ENCODE measurements around the gene KPNB1. TPM values are rescaled to one million over a fixed set of nuclear protein-coding genes. Genes with fewer than 3 reads are reported as not detected.

Gene KPNB1
- total RNA-seq, 1 experiment from 2014 or later = 742 TPM

GRCh38 chr17:47697906-47698711, 48.4 kb downstream of the KPNB1 start:
- Histone ChIP-seq H2AK5ac (ENCODE audit: insufficient read length, low read length) (no peak overlapping the region), H2AFZ (ENCODE audit: low read length) (no peak overlapping the region)

More at GRCh38 chr17:47697906-47698711, 48.4 kb downstream of the KPNB1 start:
- no peak for DNase-seq
- peaks cover 2% of the 10 kb centered on the region; the same call in 1 of the 2 replicates for H3K27me3 Mint-ChIP-seq (ENCODE audit: low read depth)
- H4K20me1 ChIP-seq (ENCODE audit: control insufficient read depth, insufficient read depth, insufficient read length) = no peaks in the 10 kb centered on the region
- no peak overlapping the region for H4K5ac ChIP-seq (ENCODE audit: insufficient read length, low read depth, low read length)
- H3K4ac ChIP-seq (ENCODE audit: low read depth, low read length) = no peak overlapping the region
- H3K79me2 ChIP-seq (ENCODE audit: insufficient read depth, low read length) = no peaks in the 10 kb centered on the region
- no peak overlapping the region for H3K18ac ChIP-seq (ENCODE audit: insufficient read length, low read depth, low read length)
- no peak overlapping the region for H3K23ac ChIP-seq (ENCODE audit: insufficient read length, low read depth, low read length)
- no peak overlapping the region for H3K14ac ChIP-seq (ENCODE audit: insufficient read depth, low read length)
- H3T11ph ChIP-seq (ENCODE audit: low read length) = no peak overlapping the region
- no peaks in the 10 kb centered on the region; a peak in 1 of 5 replicates for H3K9me3 Mint-ChIP-seq
- H3K36me3 Mint-ChIP-seq (ENCODE audit: insufficient read depth in 1 of 3, low read depth in 3 of 3) = peaks cover 0 to 32% (median 13%) of the 10 kb centered on the region in 3 experiments; a peak in 6 of 7 replicates
- H3K4me1 Mint-ChIP-seq = peaks cover 8 to 29% of the 10 kb centered on the region in 2 experiments
- no peaks in the 10 kb centered on the region for H3K79me1 ChIP-seq (ENCODE audit: insufficient read depth, low read depth, low read length, poor library complexity, severe bottlenecking)
- peaks cover 14% of the 10 kb centered on the region for H3K23me2 ChIP-seq (ENCODE audit: insufficient read length, low read depth, low read length, poor library complexity, severe bottlenecking)
- WGBS (ENCODE audit: extremely low coverage, insufficient read length, low lambda C conversion rate) = no CpG with 5 or more reads among the region's 9 CpGs
- H3K4me1 ChIP-seq (ENCODE audit: insufficient read depth, low read length) = peaks cover 2% of the 10 kb centered on the region; the same call in 1 of the 2 replicates
- H3K27me3 ChIP-seq (ENCODE audit: insufficient read depth, low read length) = no peaks in the 10 kb centered on the region
- H2BK15ac ChIP-seq (ENCODE audit: low read depth, low read length) = no peak overlapping the region
- H2BK120ac ChIP-seq (ENCODE audit: low read depth, low read length, poor library complexity, severe bottlenecking) = no peak overlapping the region
- no peak overlapping the region for H3K27ac ChIP-seq (ENCODE audit: insufficient read length, low read depth, low read length)
- no peak overlapping the region for H2BK5ac ChIP-seq (ENCODE audit: insufficient read length, low read length)
- no peaks in the 10 kb centered on the region for H3K9me3 ChIP-seq (ENCODE audit: control insufficient read depth, low read depth, low read length)
- H4K8ac ChIP-seq (replicated peaks; ENCODE audit: insufficient read length, low read depth, low read length) = no peak overlapping the region
- H3K27ac Mint-ChIP-seq = no peak overlapping the region; a peak in 1 of 7 replicates
- no peak overlapping the region for H2BK20ac ChIP-seq (ENCODE audit: low read depth, low read length, poor library complexity, severe bottlenecking)
- H3K4me2 ChIP-seq (ENCODE audit: insufficient read depth, insufficient read length, low read length) = no peak overlapping the region
- no peak overlapping the region for H4K91ac ChIP-seq (ENCODE audit: insufficient read length, low read depth, low read length)
- no peak overlapping the region for H3K9ac ChIP-seq (ENCODE audit: extremely low read depth, insufficient read length, low read length)
- TF ChIP-seq CTCF (conservative IDR thresholded peaks at IDR 0.05) = no peak
- H3K56ac ChIP-seq (ENCODE audit: insufficient read length, low read depth, low read length) = no peak overlapping the region
- no peak overlapping the region for H3K4me3 Mint-ChIP-seq
- no peak overlapping the region for H2BK12ac ChIP-seq (ENCODE audit: insufficient read length, low read depth, low read length)
